ENCODE measurements around the gene CDH23.

Gene CDH23

DNA sequence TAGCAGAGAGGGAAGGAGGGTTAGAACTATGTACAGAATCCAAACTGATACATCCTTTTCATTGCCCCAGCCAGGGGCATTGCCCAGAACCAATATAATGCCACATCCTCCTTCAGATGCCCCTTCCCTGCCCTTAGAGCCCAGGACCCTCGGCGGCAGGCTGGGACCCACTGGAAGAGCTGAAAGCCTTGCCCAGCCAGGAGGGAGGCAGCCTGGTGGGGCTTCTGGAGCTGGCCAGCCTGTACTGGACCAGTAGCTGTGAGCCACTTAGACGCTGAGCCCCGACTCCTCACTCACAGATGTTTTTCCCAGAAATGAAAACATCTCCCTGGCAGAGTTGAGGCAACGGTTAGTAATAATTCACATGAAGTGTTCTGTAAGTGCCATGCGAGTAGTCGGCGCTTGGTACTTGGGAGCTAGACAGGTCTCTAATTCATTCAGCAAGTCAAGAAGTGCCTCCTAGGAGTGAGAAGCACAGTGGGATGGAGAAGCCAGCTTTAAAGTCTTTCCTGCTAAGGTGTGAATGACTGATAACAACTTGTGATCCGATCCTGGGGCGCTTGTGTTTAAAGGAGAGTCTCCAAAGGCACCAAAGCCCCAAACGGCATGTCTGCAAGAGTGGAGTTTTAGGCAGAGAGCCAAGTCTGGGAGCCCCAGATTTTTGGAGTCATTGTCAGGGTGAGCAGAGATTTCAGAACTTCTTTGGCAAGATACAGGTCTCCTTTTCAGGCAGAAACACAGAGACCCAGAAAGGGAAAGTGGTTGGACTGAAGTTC, 366.8 kb downstream of the CDH23 start:
- Histone ChIP-seq H4K20me1 (ENCODE audit: insufficient read depth) (no peaks in the 10 kb centered on the region), H3K9ac (no peak overlapping the region), H3K27me3 (ENCODE audit: insufficient read depth, low read depth) (peaks cover 24% of the 10 kb centered on the region; the same call in 1 of the 2 replicates), H3K4me2 (no peak overlapping the region), H3K4me3 (IDR thresholded peaks at IDR 0.05; ENCODE audit: insufficient read depth, low read depth, low read length) (no peak overlapping the region), H3K4me1 (ENCODE audit: low read depth, poor library complexity, severe bottlenecking) (no peaks in the 10 kb centered on the region), H3K79me2 (ENCODE audit: insufficient read depth, low read depth) (no peaks in the 10 kb centered on the region), H2AFZ (ENCODE audit: low read depth) (no peak overlapping the region), H3K27ac (no peak overlapping the region), H3K36me3 (ENCODE audit: insufficient read depth) (no peaks in the 10 kb centered on the region)
- TF ChIP-seq, protein P1, sequence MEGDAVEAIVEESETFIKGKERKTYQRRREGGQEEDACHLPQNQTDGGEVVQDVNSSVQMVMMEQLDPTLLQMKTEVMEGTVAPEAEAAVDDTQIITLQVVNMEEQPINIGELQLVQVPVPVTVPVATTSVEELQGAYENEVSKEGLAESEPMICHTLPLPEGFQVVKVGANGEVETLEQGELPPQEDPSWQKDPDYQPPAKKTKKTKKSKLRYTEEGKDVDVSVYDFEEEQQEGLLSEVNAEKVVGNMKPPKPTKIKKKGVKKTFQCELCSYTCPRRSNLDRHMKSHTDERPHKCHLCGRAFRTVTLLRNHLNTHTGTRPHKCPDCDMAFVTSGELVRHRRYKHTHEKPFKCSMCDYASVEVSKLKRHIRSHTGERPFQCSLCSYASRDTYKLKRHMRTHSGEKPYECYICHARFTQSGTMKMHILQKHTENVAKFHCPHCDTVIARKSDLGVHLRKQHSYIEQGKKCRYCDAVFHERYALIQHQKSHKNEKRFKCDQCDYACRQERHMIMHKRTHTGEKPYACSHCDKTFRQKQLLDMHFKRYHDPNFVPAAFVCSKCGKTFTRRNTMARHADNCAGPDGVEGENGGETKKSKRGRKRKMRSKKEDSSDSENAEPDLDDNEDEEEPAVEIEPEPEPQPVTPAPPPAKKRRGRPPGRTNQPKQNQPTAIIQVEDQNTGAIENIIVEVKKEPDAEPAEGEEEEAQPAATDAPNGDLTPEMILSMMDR (conservative IDR thresholded peaks at IDR 0.05; ENCODE audit: low read depth, low read length), result no peak

DNA sequence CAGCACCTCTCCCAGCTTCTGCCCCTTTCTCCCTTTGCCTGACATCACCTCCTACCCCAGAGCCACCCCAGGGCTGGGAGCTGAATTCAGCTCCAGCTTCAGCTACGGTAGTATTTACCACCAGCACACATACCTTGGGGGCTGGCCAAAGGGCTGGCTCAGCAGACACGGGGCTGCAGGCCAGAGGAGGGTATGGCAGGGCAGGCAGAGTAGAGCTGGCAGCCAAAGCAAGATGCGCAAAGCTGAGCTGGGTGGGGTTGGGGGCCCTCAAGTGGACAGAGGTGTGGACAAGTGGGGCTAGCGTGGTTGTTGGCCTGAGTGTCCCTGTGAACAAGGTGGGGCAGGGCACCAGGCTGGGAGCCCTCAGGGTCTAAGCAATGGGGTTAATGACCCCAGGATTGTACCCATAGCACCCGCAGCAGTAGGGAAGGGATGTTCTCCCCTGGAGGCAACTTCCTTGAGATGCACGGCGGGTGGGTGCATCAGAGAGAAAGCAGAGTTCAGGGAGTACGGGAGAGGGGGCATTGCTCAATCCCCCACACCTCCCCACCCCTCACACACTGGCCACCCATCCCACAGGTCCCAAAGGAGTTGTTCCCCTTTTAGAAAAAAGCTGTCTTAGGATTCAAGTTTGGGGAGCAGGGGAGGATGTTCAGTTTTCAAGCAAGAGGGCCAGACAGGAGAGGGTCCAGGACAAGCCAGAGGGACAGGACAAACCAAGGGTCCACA, 368.6 kb downstream of the CDH23 start:
- Histone ChIP-seq H3K4me3 (IDR thresholded peaks at IDR 0.05; ENCODE audit: insufficient read depth, low read depth, low read length) (no peak overlapping the region), H3K27ac (no peak overlapping the region), H4K20me1 (ENCODE audit: insufficient read depth) (no peaks in the 10 kb centered on the region), H3K36me3 (ENCODE audit: insufficient read depth) (no peaks in the 10 kb centered on the region), H2AFZ (ENCODE audit: low read depth) (no peak overlapping the region), H3K27me3 (ENCODE audit: insufficient read depth, low read depth) (peaks cover 20% of the 10 kb centered on the region; the same call in 1 of the 2 replicates), H3K9ac (no peak overlapping the region), H3K79me2 (ENCODE audit: insufficient read depth, low read depth) (no peaks in the 10 kb centered on the region), H3K4me2 (no peak overlapping the region), H3K4me1 (ENCODE audit: low read depth, poor library complexity, severe bottlenecking) (peaks cover 6% of the 10 kb centered on the region)
- TF ChIP-seq, protein P1 (conservative IDR thresholded peaks at IDR 0.05; ENCODE audit: low read depth, low read length), result no peak

- Histone ChIP-seq H3K27ac (no peak overlapping the region), H3K4me1 (ENCODE audit: low read depth, poor library complexity, severe bottlenecking) (peaks cover 6% of the 10 kb centered on the region), H3K79me2 (ENCODE audit: insufficient read depth, low read depth) (no peaks in the 10 kb centered on the region), H2AFZ (ENCODE audit: low read depth) (no peak overlapping the region), H3K9ac (no peak overlapping the region), H3K27me3 (ENCODE audit: insufficient read depth, low read depth) (peaks cover 20% of the 10 kb centered on the region; the same call in 1 of the 2 replicates), H3K36me3 (ENCODE audit: insufficient read depth) (no peaks in the 10 kb centered on the region), H4K20me1 (ENCODE audit: insufficient read depth) (no peaks in the 10 kb centered on the region), H3K4me2 (no peak overlapping the region), H3K4me3 (IDR thresholded peaks at IDR 0.05; ENCODE audit: insufficient read depth, low read depth, low read length) (no peak overlapping the region)
- TF ChIP-seq, protein P1 (conservative IDR thresholded peaks at IDR 0.05; ENCODE audit: low read depth, low read length), result no peak
Observed at GRCh38 chr10:71765906-71766716, 369.4 kb downstream of the CDH23 start.

GRCh38 chr10:71766717-71767419, 370.1 kb downstream of the CDH23 start:
- Histone ChIP-seq H3K27ac (no peak overlapping the region), H3K27me3 (ENCODE audit: insufficient read depth, low read depth) (peaks cover 20% of the 10 kb centered on the region; the same call in 1 of the 2 replicates), H3K4me2 (no peak overlapping the region), H3K79me2 (ENCODE audit: insufficient read depth, low read depth) (no peaks in the 10 kb centered on the region), H4K20me1 (ENCODE audit: insufficient read depth) (no peaks in the 10 kb centered on the region), H3K36me3 (ENCODE audit: insufficient read depth) (no peaks in the 10 kb centered on the region), H3K4me3 (IDR thresholded peaks at IDR 0.05; ENCODE audit: insufficient read depth, low read depth, low read length) (no peak overlapping the region), H3K4me1 (ENCODE audit: low read depth, poor library complexity, severe bottlenecking) (peaks cover 6% of the 10 kb centered on the region), H3K9ac (no peak overlapping the region), H2AFZ (ENCODE audit: low read depth) (no peak overlapping the region)
- TF ChIP-seq, protein P1 (conservative IDR thresholded peaks at IDR 0.05; ENCODE audit: low read depth, low read length), result no peak
